SK-N-SH (cell line): ENCODE results near the gene ZFYVE26. TPM values are rescaled to one million over a fixed set of nuclear protein-coding genes. Genes with fewer than 3 reads are reported as not detected.

Source experiments
- CTCF ChIA-PET: fragments of 300-600, 350-600 bp; formaldehyde crosslinking; extraction: SDS; loops from one replicate; lab custom pipeline; 2021; lab: Yijun Ruan, JAX
- POLR2A ChIA-PET: fragments of 350-600 bp; sonication (Branson Sonifier 250); formaldehyde crosslinking; extraction: SDS; loops from one replicate; lab custom pipeline; 2020; ENCODE audit warnings: antibody characterized with exemption, inconsistent platforms; lab: Yijun Ruan, JAX
- DNase-seq: peaks from one replicate; pipeline ENCODE4 v3.0.0; 2012
- H2AFZ ChIP-seq: fragments of 200-600 bp; sonication (generic); 2 replicates; pipeline ENCODE4 v1.8.1; 2016; ENCODE audit warnings: antibody characterized with exemption, mild to moderate bottlenecking, low read depth
- H3F3A ChIP-seq: fragments of 200-600 bp; sonication (generic); replicated peaks from 2 replicates; pipeline ENCODE3; 2016; ENCODE audit warnings: antibody characterized with exemption, mild to moderate bottlenecking; ENCODE audit not compliant: insufficient read depth
- H3K27ac ChIP-seq, 2 experiments: fragments of 200-500 bp in 1 of 2; fragments of 200-600 bp in 1 of 2; sonication (Bioruptor generic) in 1 of 2; sonication (generic), shearing (Covaris generic) in 1 of 2; 2 replicates each; pipeline versions ENCODE4 v1.5.1 to v1.6.1; 2014 to 2016; ENCODE audit warnings: low read depth in 2 of 2, inconsistent platforms in 1 of 2, low read length in 1 of 2, mild to moderate bottlenecking in 1 of 2, mixed read lengths in 1 of 2
- H3K27me3 ChIP-seq: fragments of 200-600 bp; sonication (generic), shearing (Covaris generic); 2 replicates; pipeline ENCODE4 v1.6.1; 2016; ENCODE audit warnings: mixed run types; ENCODE audit not compliant: insufficient read depth
- H3K36me3 ChIP-seq, 2 experiments: fragments of 200-500 bp in 1 of 2; fragments of 200-600 bp in 1 of 2; sonication (Bioruptor generic) in 1 of 2; sonication (generic) in 1 of 2; replicated peaks in 1 of 2; 2 replicates each; pipeline versions ENCODE3 to v1.5.1; 2014 to 2016; ENCODE audit warnings: low read length in 1 of 2, mild to moderate bottlenecking in 1 of 2; ENCODE audit not compliant: insufficient read depth in 2 of 2, control insufficient read depth in 1 of 2
- H3K4me1 ChIP-seq, 2 experiments: fragments of 200-500 bp in 1 of 2; fragments of 200-600 bp in 1 of 2; sonication (Bioruptor generic) in 1 of 2; sonication (generic), shearing (Covaris generic) in 1 of 2; 2 replicates each; pipeline versions ENCODE4 v1.5.1 to v1.6.1; 2014 to 2016; ENCODE audit warnings: low read depth in 1 of 2, low read length in 1 of 2, mixed run types in 1 of 2; ENCODE audit not compliant: insufficient read depth in 2 of 2, control insufficient read depth in 1 of 2
- H3K4me2 ChIP-seq: fragments of 200-600 bp; sonication (generic), shearing (Covaris generic); 2 replicates; pipeline ENCODE4 v1.6.1; 2017; ENCODE audit warnings: mixed run types
- H3K4me3 ChIP-seq, 2 experiments: fragments of 200-500 bp in 1 of 2; fragments of 200-600 bp in 1 of 2; sonication (Bioruptor generic) in 1 of 2; sonication (generic), shearing (Covaris generic) in 1 of 2; 2 replicates each; pipeline versions ENCODE4 v1.5.1 to v1.8.1; 2014 to 2016; ENCODE audit warnings: low read depth in 2 of 2, inconsistent platforms in 1 of 2, low read length in 1 of 2, mild to moderate bottlenecking in 1 of 2, mixed read lengths in 1 of 2, moderate library complexity in 1 of 2
- H3K79me2 ChIP-seq: fragments of 200-600 bp; sonication (generic); 2 replicates; pipeline ENCODE4 v1.8.1; 2017; ENCODE audit warnings: mild to moderate bottlenecking; ENCODE audit not compliant: insufficient read depth
- H3K9ac ChIP-seq: fragments of 200-600 bp; sonication (generic); 2 replicates; pipeline ENCODE4 v1.6.1; 2017; ENCODE audit warnings: mixed run types
- H3K9me2 ChIP-seq: fragments of 200-600 bp; sonication (generic); 2 replicates; pipeline ENCODE4 v1.6.1; 2017; ENCODE audit warnings: mixed run types
- H3K9me3 ChIP-seq: fragments of 200-600 bp; sonication (generic); 2 replicates; pipeline ENCODE4 v1.6.1; 2017; ENCODE audit warnings: mixed run types, mild to moderate bottlenecking, moderate library complexity
- H4K20me1 ChIP-seq: fragments of 200-600 bp; sonication (generic); 2 replicates; pipeline ENCODE4 v1.6.1; 2017; ENCODE audit warnings: mild to moderate bottlenecking, mixed run types; ENCODE audit not compliant: insufficient read depth
- EP300 ChIP-seq, 2 experiments: IDR thresholded peaks; 2 replicates each; pipeline versions ENCODE4 v1.4.0 to v1.6.1; 2012; ENCODE audit warnings: borderline replicate concordance in 1 of 2, low read depth in 1 of 2, low read length in 1 of 2
- FOXM1 ChIP-seq: IDR thresholded peaks from 2 replicates; pipeline ENCODE4 v1.4.0; 2012; ENCODE audit warnings: low read depth, mild to moderate bottlenecking
- JUND ChIP-seq: IDR thresholded peaks from 2 replicates; pipeline ENCODE4 v1.4.0; 2012
- NFIC ChIP-seq: IDR thresholded peaks from 2 replicates; pipeline ENCODE4 v1.4.0; 2012; ENCODE audit warnings: borderline replicate concordance
- PBX3 ChIP-seq: IDR thresholded peaks from 2 replicates; pipeline ENCODE4; 2012
- POLR2AphosphoS5 ChIP-seq: IDR thresholded peaks from 2 replicates; pipeline ENCODE4 v1.6.1; 2012; ENCODE audit warnings: low read depth, low read length
- RCOR1 ChIP-seq: fragments of 150-350 bp; IDR thresholded peaks from 2 replicates; pipeline ENCODE4 v1.6.1; 2017; ENCODE audit warnings: antibody characterized with exemption, low read length
- SIN3A ChIP-seq: IDR thresholded peaks from 2 replicates; pipeline ENCODE4 v1.6.1; 2012; ENCODE audit warnings: low read depth, mild to moderate bottlenecking, low read length, moderate library complexity, borderline replicate concordance
- SMC3 ChIP-seq: IDR thresholded peaks from 2 replicates; pipeline ENCODE4 v1.6.1; 2012; ENCODE audit warnings: low read depth, low read length, improper control_type of control experiment
- TCF12 ChIP-seq: IDR thresholded peaks from 2 replicates; pipeline ENCODE4 v1.4.0; 2012
- YY1 ChIP-seq: IDR thresholded peaks from 2 replicates; pipeline ENCODE4 v1.4.0; 2012; ENCODE audit warnings: low read depth, mild to moderate bottlenecking
- WGBS: methylation state at CpG from one replicate; pipeline ENCODE4 v1.1.6; 2017; ENCODE audit warnings: low lambda C conversion rate; 5-methylcytosine and 5-hydroxymethylcytosine counted together
- polyA plus RNA-seq, 3 experiments: library from polyadenylated mRNA; depleted of rRNA; stranded (reverse); fragments of >200 nt; gene quantifications; 2 replicates each; pipeline ENCODE4 v1.2.3, GENCODE V29; 2012
- TF ChIP-seq, protein P1 (sequence below): IDR thresholded peaks from 2 replicates; pipeline ENCODE4 v1.4.0; 2012; ENCODE audit warnings: low read depth, borderline replicate concordance
- TF ChIP-seq, protein P2 (sequence below): fragments of 200-600 bp; sonication (generic); IDR thresholded peaks from 2 replicates; pipeline ENCODE4 v1.6.1; 2017; ENCODE audit warnings: antibody characterized with exemption, mild to moderate bottlenecking, moderate library complexity

Gene ZFYVE26
- polyA plus RNA-seq, 1 of the 3 experiments (the other 2 are of a cell fraction), result 5.6 TPM

- TF ChIP-seq, protein P1, sequence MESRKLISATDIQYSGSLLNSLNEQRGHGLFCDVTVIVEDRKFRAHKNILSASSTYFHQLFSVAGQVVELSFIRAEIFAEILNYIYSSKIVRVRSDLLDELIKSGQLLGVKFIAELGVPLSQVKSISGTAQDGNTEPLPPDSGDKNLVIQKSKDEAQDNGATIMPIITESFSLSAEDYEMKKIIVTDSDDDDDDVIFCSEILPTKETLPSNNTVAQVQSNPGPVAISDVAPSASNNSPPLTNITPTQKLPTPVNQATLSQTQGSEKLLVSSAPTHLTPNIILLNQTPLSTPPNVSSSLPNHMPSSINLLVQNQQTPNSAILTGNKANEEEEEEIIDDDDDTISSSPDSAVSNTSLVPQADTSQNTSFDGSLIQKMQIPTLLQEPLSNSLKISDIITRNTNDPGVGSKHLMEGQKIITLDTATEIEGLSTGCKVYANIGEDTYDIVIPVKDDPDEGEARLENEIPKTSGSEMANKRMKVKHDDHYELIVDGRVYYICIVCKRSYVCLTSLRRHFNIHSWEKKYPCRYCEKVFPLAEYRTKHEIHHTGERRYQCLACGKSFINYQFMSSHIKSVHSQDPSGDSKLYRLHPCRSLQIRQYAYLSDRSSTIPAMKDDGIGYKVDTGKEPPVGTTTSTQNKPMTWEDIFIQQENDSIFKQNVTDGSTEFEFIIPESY, result no peak
- TF ChIP-seq YY1 (no peak), RCOR1 (no peak), EP300 (IDR thresholded peaks at IDR 0.05; ENCODE audit: borderline replicate concordance in 1 of 2, low read depth in 1 of 2, low read length in 1 of 2) (no peak)
Measured at GRCh38 chr14:67784244-67784823, 32.1 kb downstream of the ZFYVE26 start (continued).

- CTCF ChIA-PET, result interaction anchor here (0.9 kb wide), 1 partner anchor 54 kb away, joined by 6 read pairs; no protein-coding TSS in a partner anchor
- no peaks in the 10 kb centered on the region for H4K20me1 ChIP-seq
Measured at GRCh38 chr14:67782090-67782489, 34.3 kb downstream of the ZFYVE26 start.

DNA sequence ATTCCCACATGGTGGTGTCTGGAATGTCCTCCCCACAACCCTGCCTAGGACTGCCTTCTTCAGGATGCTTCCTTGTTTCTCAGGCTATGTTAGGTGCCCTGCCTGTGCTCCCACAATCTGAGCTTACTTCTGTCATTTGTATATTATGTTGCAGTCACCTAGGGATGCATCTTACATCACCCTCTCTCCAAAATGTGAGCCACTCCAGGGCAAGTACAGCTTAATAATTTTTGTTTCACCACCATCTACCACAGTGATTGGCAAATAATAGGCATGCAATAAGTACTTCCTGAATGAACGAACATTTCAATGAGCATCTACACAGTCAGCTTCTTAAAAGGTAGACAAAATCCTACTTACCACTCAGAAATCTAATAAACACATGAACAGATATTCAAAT is 37.6 kb downstream of the ZFYVE26 start:
- ChIA-PET CTCF (no interaction called here), POLR2A (no interaction called here)
- no peak overlapping the region for H2AFZ ChIP-seq
- no peaks in the 10 kb centered on the region for H3K9me2 ChIP-seq
- no peaks in the 10 kb centered on the region for H3K4me1 ChIP-seq
- WGBS, result 81% methylated on average over 1 of the region's 1 CpG
- H3K36me3 ChIP-seq, result peaks cover 52 to 89% of the 10 kb centered on the region in 2 experiments
- H4K20me1 ChIP-seq, result no peaks in the 10 kb centered on the region
- TF ChIP-seq PBX3, result no peak
- TF ChIP-seq JUND, result no peak
- TF ChIP-seq, protein P2, sequence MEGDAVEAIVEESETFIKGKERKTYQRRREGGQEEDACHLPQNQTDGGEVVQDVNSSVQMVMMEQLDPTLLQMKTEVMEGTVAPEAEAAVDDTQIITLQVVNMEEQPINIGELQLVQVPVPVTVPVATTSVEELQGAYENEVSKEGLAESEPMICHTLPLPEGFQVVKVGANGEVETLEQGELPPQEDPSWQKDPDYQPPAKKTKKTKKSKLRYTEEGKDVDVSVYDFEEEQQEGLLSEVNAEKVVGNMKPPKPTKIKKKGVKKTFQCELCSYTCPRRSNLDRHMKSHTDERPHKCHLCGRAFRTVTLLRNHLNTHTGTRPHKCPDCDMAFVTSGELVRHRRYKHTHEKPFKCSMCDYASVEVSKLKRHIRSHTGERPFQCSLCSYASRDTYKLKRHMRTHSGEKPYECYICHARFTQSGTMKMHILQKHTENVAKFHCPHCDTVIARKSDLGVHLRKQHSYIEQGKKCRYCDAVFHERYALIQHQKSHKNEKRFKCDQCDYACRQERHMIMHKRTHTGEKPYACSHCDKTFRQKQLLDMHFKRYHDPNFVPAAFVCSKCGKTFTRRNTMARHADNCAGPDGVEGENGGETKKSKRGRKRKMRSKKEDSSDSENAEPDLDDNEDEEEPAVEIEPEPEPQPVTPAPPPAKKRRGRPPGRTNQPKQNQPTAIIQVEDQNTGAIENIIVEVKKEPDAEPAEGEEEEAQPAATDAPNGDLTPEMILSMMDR, result no peak
- TF ChIP-seq SMC3, result no peak
- no peak for TF ChIP-seq SIN3A
- TF ChIP-seq, protein P1, result no peak
- TF ChIP-seq POLR2AphosphoS5, result no peak
- no peak for TF ChIP-seq TCF12
- no peak for TF ChIP-seq RCOR1
- no peak overlapping the region for H3K27ac ChIP-seq
- no peaks in the 10 kb centered on the region for H3K27me3 ChIP-seq
- H3K4me2 ChIP-seq, result no peak overlapping the region
- H3K79me2 ChIP-seq, result no peaks in the 10 kb centered on the region
- no peak overlapping the region for H3K4me3 ChIP-seq
- no peaks in the 10 kb centered on the region for H3K9me3 ChIP-seq
- no peaks in the 10 kb centered on the region for H3F3A ChIP-seq
- H3K9ac ChIP-seq, result no peak overlapping the region
- no peak for DNase-seq

More at GRCh38 chr14:67782090-67782489, 34.3 kb downstream of the ZFYVE26 start:
- DNase-seq, result no peak
- WGBS, result 37% methylated on average over 3 of the region's 3 CpGs
- Histone ChIP-seq H3K27me3 (no peaks in the 10 kb centered on the region), H2AFZ (no peak overlapping the region), H3K9me2 (no peaks in the 10 kb centered on the region), H3K4me3 (no peak overlapping the region), H3K27ac (no peak overlapping the region), H3K79me2 (no peaks in the 10 kb centered on the region), H3F3A (no peaks in the 10 kb centered on the region), H3K36me3 (peaks cover 43 to 90% of the 10 kb centered on the region in 2 experiments)
- POLR2A ChIA-PET, result no interaction called here
- TF ChIP-seq NFIC, result no peak
- no peak for TF ChIP-seq FOXM1
- TF ChIP-seq, all 33 proteins: peak for 0
- H3K4me1 ChIP-seq, result no peaks in the 10 kb centered on the region
- no peak overlapping the region for H3K9ac ChIP-seq
- H3K4me2 ChIP-seq, result no peak overlapping the region
- H3K9me3 ChIP-seq, result no peaks in the 10 kb centered on the region
